Neuronal stem cell (in vitro differentiated cells): ENCODE data around the gene IL16.
A peak's percentile ranks its signal among the peaks of the same experiment; 100 is the strongest.

ENCODE experiments used
- DNase-seq: peaks from one replicate; pipeline ENCODE4 v3.0.0-alpha.2; 2013; ENCODE audit warnings: low spot score
- H2AFZ ChIP-seq: one replicate; pipeline ENCODE4 v1.6.1; 2013; ENCODE audit warnings: mild to moderate bottlenecking, low read length, inconsistent platforms
- H2AK5ac ChIP-seq: 2 replicates; pipeline ENCODE4 v1.6.1; 2013; ENCODE audit warnings: low read depth, mild to moderate bottlenecking, inconsistent platforms, low read length, moderate library complexity, mixed read lengths
- H2BK120ac ChIP-seq: 2 replicates; pipeline ENCODE4 v1.6.1; 2013; ENCODE audit warnings: low read depth, mild to moderate bottlenecking, inconsistent platforms, low read length, moderate library complexity, mixed read lengths
- H2BK12ac ChIP-seq: one replicate; pipeline ENCODE4 v1.6.1; 2013; ENCODE audit warnings: low read length, inconsistent platforms
- H2BK15ac ChIP-seq: 2 replicates; pipeline ENCODE4 v1.6.1; 2013; ENCODE audit warnings: mild to moderate bottlenecking, low read length, inconsistent platforms, mixed read lengths
- H2BK5ac ChIP-seq: one replicate; pipeline ENCODE4 v1.6.1; 2013; ENCODE audit warnings: inconsistent platforms, mild to moderate bottlenecking, low read length, moderate library complexity
- H3K14ac ChIP-seq: one replicate; pipeline ENCODE4 v1.6.1; 2013; ENCODE audit warnings: low read length, inconsistent platforms
- H3K18ac ChIP-seq: 2 replicates; pipeline ENCODE4 v1.6.1; 2013; ENCODE audit warnings: low read length, inconsistent platforms
- H3K23ac ChIP-seq: 2 replicates; pipeline ENCODE4 v1.6.1; 2013; ENCODE audit warnings: low read depth, mild to moderate bottlenecking, mixed read lengths, low read length, inconsistent platforms; ENCODE audit not compliant: poor library complexity
- H3K27ac ChIP-seq: replicated peaks from 3 replicates; pipeline ENCODE4 v1.5.1; 2013; ENCODE audit warnings: low read length, inconsistent platforms
- H3K27me3 ChIP-seq, 3 experiments: 2 replicates each; pipeline ENCODE4 v1.6.1; 2013; ENCODE audit warnings: low read length in 3 of 3, mild to moderate bottlenecking in 2 of 3, inconsistent platforms in 1 of 3, low read depth in 1 of 3, mixed read lengths in 1 of 3, moderate library complexity in 1 of 3; ENCODE audit not compliant: control insufficient read depth in 3 of 3, insufficient read depth in 3 of 3
- H3K36me3 ChIP-seq, 2 donors: replicated peaks in 1 of 2; 2 replicates each; pipeline ENCODE4 v1.6.1; 2013; ENCODE audit warnings: low read length in 2 of 2; ENCODE audit not compliant: control insufficient read depth in 2 of 2, insufficient read depth in 2 of 2
- H3K4ac ChIP-seq: 2 replicates; pipeline ENCODE4 v1.6.1; 2013; ENCODE audit warnings: inconsistent platforms, mild to moderate bottlenecking, low read length, moderate library complexity
- H3K4me1 ChIP-seq, 2 donors: 1 replicate in 1 of 2; 2 replicates in 1 of 2; pipeline ENCODE4 v1.6.1; 2013; ENCODE audit warnings: low read length in 2 of 2, low read depth in 1 of 2; ENCODE audit not compliant: control insufficient read depth in 2 of 2, insufficient read depth in 1 of 2
- H3K4me2 ChIP-seq: one replicate; pipeline ENCODE4 v1.6.1; 2013; ENCODE audit warnings: mild to moderate bottlenecking, low read length, inconsistent platforms; ENCODE audit not compliant: insufficient read depth, poor library complexity, severe bottlenecking
- H3K4me3 ChIP-seq, 2 donors: 2 replicates each; pipeline ENCODE4 v1.5.1; 2013; ENCODE audit warnings: low read length in 2 of 2, mild to moderate bottlenecking in 2 of 2, inconsistent platforms in 1 of 2, moderate library complexity in 1 of 2
- H3K79me1 ChIP-seq: one replicate; pipeline ENCODE4 v1.6.1; 2013; ENCODE audit warnings: low read depth, mild to moderate bottlenecking, inconsistent platforms, low read length, moderate library complexity
- H3K9ac ChIP-seq: one replicate; pipeline ENCODE4 v1.6.1; 2013; ENCODE audit warnings: mild to moderate bottlenecking, low read depth, low read length, inconsistent platforms; ENCODE audit not compliant: poor library complexity
- H3K9me3 ChIP-seq, 2 donors: replicated peaks in 1 of 2; 2 replicates each; pipeline versions ENCODE3 to v1.6.1; 2013; ENCODE audit warnings: low read length in 2 of 2, mild to moderate bottlenecking in 2 of 2, inconsistent platforms in 1 of 2, low read depth in 1 of 2, mixed read lengths in 1 of 2, moderate library complexity in 1 of 2; ENCODE audit not compliant: control insufficient read depth in 2 of 2, insufficient read depth in 1 of 2
- H4K8ac ChIP-seq: one replicate; pipeline ENCODE4 v1.6.1; 2013; ENCODE audit warnings: low read depth, mild to moderate bottlenecking, inconsistent platforms, low read length, moderate library complexity
- H4K91ac ChIP-seq: one replicate; pipeline ENCODE4 v1.6.1; 2013; ENCODE audit warnings: low read length, low read depth, mild to moderate bottlenecking, inconsistent platforms; ENCODE audit not compliant: poor library complexity
- WGBS, 2 donors: extraction: QIAGEN DNeasy Blood & Tissue Kit; methylation state at CpG; one replicate each; pipeline ENCODE4 v1.1.7; 2013; ENCODE audit warnings: missing lambda C conversion rate in 2 of 2, mixed read lengths in 1 of 2; ENCODE audit not compliant: insufficient read length in 2 of 2, insufficient replicate concordance in 1 of 2; ENCODE audit errors: extremely low coverage in 2 of 2; 5-methylcytosine and 5-hydroxymethylcytosine counted together

Gene IL16

DNA sequence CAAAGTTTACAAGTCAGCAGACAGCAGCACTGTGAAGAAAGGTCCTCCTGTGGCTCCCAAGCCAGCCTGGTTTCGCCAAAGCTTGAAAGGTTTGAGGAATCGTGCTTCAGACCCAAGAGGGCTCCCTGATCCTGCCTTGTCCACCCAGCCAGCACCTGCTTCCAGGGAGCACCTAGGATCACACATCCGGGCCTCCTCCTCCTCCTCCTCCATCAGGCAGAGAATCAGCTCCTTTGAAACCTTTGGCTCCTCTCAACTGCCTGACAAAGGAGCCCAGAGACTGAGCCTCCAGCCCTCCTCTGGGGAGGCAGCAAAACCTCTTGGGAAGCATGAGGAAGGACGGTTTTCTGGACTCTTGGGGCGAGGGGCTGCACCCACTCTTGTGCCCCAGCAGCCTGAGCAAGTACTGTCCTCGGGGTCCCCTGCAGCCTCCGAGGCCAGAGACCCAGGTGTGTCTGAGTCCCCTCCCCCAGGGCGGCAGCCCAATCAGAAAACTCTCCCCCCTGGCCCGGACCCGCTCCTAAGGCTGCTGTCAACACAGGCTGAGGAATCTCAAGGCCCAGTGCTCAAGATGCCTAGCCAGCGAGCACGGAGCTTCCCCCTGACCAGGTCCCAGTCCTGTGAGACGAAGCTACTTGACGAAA, 103.1 kb downstream of the IL16 start:
- Histone ChIP-seq H3K18ac (no peak overlapping the region), H2AK5ac (no peak overlapping the region), H3K27me3 (peaks cover 0 to 20% (median 0%) of the 10 kb centered on the region in 3 experiments), H2BK15ac (peak overlapping the region; percentile 16), H3K23ac (no peak overlapping the region), H3K4me2 (no peak overlapping the region), H3K9me3 (no peaks in the 10 kb centered on the region), H4K91ac (no peak overlapping the region), H2BK120ac (no peak overlapping the region), H3K4ac (no peak overlapping the region), H4K8ac (no peak overlapping the region), H3K4me3 (no peak overlapping the region), H3K36me3 (no peaks in the 10 kb centered on the region), H2AFZ (no peak overlapping the region), H3K79me1 (no peaks in the 10 kb centered on the region), H2BK12ac (no peak overlapping the region), H3K4me1 (peaks cover 4 to 22% of the 10 kb centered on the region in 2 donors), H2BK5ac (no peak overlapping the region), H3K27ac (no peak overlapping the region), H3K14ac (peak overlapping the region; percentile 58), H3K9ac (no peak overlapping the region)
- no peak for DNase-seq
- no CpG with 5 or more reads among the region's 14 CpGs for WGBS, 2 donors

DNA sequence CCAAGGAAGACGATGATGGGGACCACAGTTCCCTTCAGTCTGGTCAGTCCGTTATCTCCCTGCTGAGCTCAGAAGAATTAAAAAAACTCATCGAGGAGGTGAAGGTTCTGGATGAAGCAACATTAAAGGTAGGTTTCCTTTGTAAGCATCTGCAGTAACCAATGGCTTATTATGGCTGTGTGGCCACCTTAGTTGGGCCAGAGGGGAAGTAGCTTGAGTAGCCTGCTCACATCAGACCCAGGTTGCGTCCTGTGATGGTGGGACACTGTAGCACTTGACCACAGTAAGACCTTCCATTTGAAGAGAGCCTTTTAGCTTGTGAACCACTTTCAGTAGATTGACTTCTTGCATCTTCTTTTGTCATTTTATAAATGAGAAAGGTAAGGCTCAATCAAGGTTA, 104.7 kb downstream of the IL16 start:
- no peak overlapping the region for H3K4me2 ChIP-seq

DNA sequence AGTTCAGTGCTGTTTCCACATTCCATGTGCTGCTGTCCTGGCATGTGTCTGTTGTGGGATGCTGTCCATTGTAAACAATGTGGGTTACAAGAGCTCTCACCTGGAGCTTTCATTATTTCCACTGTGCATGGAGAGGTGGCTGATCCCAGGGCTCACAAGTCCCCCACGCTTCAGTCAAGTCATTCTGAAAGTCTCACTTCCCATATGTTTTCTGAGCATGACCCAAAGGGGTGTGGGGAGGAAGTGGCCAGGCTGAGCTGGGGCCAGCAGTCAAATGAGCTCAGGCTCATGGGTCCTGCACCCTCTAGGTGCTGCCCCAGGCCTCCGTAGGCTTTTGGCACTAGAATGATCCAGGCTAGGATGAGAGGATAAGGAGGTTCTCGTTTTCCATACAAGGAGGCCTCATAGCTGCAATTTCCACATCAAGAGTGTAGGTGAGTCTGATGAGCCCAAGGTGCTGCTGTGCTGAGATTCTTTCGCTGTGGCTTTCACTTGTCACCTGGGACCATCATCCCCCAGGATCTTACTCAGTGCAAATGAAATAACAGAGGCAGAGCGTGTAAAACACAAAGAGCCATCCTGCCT, 105.2 kb downstream of the IL16 start:
- Histone ChIP-seq H3K27ac (no peak overlapping the region), H3K4me3 (no peak overlapping the region), H3K4me2 (no peak overlapping the region), H3K36me3 (no peaks in the 10 kb centered on the region), H2BK120ac (no peak overlapping the region), H3K79me1 (no peaks in the 10 kb centered on the region), H3K14ac (no peak overlapping the region), H2AK5ac (no peak overlapping the region), H3K23ac (no peak overlapping the region), H2BK5ac (no peak overlapping the region), H3K4ac (no peak overlapping the region), H3K18ac (peak overlapping the region; percentile 23), H2BK12ac (no peak overlapping the region), H3K9me3 (no peaks in the 10 kb centered on the region), H2BK15ac (no peak overlapping the region), H3K4me1 (peaks cover 4 to 22% of the 10 kb centered on the region in 2 donors), H4K91ac (no peak overlapping the region), H4K8ac (no peak overlapping the region), H2AFZ (no peak overlapping the region), H3K9ac (no peak overlapping the region), H3K27me3 (peaks cover 0 to 20% (median 0%) of the 10 kb centered on the region in 3 experiments)
- no CpG with 5 or more reads among the region's 5 CpGs for WGBS, 2 donors
- DNase-seq: no peak

More for the DNA sequence above, 104.7 kb downstream of the IL16 start:
- H3K36me3 ChIP-seq: no peaks in the 10 kb centered on the region
- no peak overlapping the region for H3K9ac ChIP-seq
- H3K27ac ChIP-seq: no peak overlapping the region
- no peak overlapping the region for H3K14ac ChIP-seq
- peaks cover 0 to 20% (median 0%) of the 10 kb centered on the region in 3 experiments for H3K27me3 ChIP-seq
- H3K4ac ChIP-seq: no peak overlapping the region
- no peak overlapping the region for H3K18ac ChIP-seq
- no peak overlapping the region for H2BK120ac ChIP-seq
- no peak overlapping the region for H2BK5ac ChIP-seq
- no peak overlapping the region for H2BK15ac ChIP-seq
- no peak overlapping the region for H4K8ac ChIP-seq
- WGBS, 2 donors: no CpG with 5 or more reads among the region's 4 CpGs
- H3K23ac ChIP-seq: no peak overlapping the region
- DNase-seq: no peak
- no peak overlapping the region for H4K91ac ChIP-seq
- H3K4me1 ChIP-seq: peaks cover 4 to 22% of the 10 kb centered on the region in 2 donors
- H2BK12ac ChIP-seq: no peak overlapping the region
- no peak overlapping the region for H2AFZ ChIP-seq
- H3K9me3 ChIP-seq: no peaks in the 10 kb centered on the region
- H3K4me3 ChIP-seq: no peak overlapping the region
- no peaks in the 10 kb centered on the region for H3K79me1 ChIP-seq
- no peak overlapping the region for H2AK5ac ChIP-seq

GRCh38 chr15:81302701-81303109, 106.0 kb downstream of the IL16 start:
- Histone ChIP-seq H2BK15ac (peak overlapping the region; percentile 11), H2AFZ (no peak overlapping the region), H2AK5ac (no peak overlapping the region), H3K4me2 (no peak overlapping the region), H3K79me1 (no peaks in the 10 kb centered on the region), H2BK120ac (no peak overlapping the region), H3K23ac (no peak overlapping the region), H2BK5ac (no peak overlapping the region), H3K18ac (no peak overlapping the region), H4K91ac (no peak overlapping the region), H3K14ac (no peak overlapping the region), H3K9ac (no peak overlapping the region), H3K9me3 (no peaks in the 10 kb centered on the region), H3K4ac (no peak overlapping the region), H3K27me3 (peaks cover 0 to 20% (median 0%) of the 10 kb centered on the region in 3 experiments), H3K4me1 (peaks cover 4 to 22% of the 10 kb centered on the region in 2 donors), H3K36me3 (no peaks in the 10 kb centered on the region), H2BK12ac (no peak overlapping the region), H3K27ac (no peak overlapping the region), H3K4me3 (no peak overlapping the region), H4K8ac (no peak overlapping the region)
- DNase-seq: no peak
- WGBS, 2 donors: no CpG with 5 or more reads among the region's 6 CpGs
